HG03469 (cell line): Measurements from ENCODE around the gene GID8.

Experiments used
- ATAC-seq: cut with Tn5 transposase; IDR thresholded peaks from one replicate; pipeline ENCODE4 v1.9.1; 2021; ENCODE audit warnings: mild to moderate bottlenecking, moderate library complexity, moderate number of reproducible peaks; ENCODE audit not compliant: unreplicated experiment

The GID8 gene

DNA sequence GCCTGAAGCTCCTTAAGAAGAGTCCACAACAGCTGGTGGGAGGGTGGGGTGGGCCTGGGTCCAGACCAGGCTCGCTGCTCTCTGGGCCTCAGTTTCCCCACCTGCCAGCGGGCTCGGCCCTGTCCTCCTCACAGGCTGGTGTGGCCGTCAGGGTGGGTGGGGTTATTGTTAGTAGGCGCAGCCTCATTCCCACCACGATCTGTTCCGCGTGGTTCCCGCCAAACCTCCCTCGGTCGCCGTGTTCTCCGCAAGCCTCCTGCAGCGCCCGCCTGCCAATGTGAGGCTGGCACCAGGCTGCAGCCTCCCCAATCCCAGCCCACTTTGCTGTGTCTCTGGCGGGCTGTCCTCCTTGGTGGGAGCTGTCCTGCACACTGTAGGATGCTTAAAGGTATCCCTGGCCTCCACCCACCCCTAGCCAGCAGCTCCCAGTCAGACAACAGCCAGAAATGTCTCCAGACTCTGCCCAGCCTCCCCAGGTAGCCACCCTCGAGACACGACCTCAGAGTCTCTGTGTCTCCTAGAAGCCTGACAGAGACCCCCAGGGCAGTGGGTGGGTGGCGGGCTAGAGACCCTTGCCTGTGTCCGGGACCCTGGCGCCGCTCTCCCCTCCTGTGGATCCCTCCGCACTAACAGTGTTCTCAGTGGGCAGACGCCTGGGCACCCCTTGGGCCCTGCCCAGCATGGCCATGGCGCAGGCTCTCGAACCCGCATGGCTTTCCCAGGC lies 29.8 kb downstream of the GID8 start:
- ATAC-seq = no peak

DNA sequence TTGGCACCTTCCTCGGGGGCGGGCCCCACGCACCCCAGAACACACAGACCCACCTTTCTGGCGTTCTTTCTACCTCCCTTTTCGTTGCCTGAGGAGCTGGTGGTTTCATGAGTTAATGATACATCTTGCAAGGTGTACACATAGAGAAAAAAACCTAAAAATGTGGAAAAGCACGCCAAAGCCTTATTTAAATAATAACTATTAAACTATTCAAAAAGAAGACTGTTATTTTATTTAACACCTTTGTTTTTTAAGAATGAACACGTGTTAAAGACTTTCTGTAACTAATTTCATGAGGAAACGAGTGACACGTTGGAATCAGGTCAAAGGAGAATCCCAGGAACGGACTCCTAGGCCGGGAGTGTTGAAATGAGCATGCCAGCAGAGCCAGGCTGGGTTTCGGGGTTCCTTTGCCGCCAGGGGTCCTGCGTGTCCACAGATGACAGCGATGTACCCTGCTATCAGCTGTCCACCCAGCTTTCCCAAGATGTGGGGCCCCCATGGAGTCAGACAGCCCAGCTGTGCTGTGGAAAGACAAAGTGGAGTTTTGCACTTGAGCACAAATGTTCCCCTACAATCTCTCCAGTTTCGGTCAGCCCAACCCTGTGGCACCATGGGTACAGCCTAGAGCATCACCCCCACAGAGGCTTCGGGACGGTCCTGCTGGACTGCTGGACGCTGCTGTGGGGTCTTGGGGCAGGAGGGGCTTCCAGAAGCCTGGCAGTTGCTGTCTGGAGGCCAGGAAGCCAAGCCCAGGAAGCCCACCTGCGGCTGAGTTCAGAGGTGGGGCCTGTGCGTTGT lies 30.6 kb downstream of the GID8 start:
- no peak for ATAC-seq

DNA sequence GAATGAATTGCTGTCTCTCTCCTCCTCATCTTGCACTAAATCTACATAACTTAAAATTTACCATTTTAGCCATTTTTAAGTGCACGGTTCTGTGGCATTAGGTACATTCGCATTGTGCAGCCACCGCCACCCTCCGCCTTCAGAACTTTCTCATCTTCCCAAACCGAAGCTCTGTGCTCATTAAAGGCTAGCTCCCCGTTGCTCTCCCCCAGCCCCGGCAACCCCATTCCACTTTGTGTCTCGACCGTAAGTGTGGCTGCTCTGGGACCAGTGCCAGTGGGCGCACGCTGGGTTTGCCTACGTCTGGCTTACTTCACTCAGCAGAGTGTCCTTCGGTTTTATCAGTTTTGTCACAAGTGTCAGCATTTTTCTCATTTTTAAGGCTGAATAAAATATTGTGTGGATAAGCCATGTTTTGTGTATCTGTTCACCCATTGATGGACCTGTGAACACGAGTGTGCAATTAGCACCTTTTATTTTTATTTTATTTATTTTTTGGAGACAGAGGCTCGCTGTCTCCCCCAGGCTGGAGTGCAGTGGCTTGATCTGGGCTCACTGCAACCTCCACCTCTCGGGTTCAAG lies 31.3 kb downstream of the GID8 start:
- no peak for ATAC-seq

DNA sequence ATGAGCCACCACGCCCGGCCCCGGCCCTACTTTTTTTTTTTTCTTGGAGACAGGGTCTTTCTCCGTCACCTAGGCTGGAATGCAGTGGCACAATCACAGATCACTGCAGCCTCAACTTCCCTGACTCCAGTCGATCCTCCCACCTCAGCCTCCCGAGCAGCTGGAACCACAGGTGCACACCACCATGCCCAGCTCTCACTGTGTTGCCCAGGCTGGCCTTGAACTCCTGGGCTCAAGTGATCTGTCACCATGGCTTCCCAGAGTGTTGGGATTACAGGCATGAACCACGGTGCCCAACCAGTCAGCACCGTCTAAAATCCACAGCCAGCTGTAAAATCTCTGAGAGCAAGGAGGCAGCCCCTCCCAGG lies 32.0 kb downstream of the GID8 start:
- no peak for ATAC-seq

DNA sequence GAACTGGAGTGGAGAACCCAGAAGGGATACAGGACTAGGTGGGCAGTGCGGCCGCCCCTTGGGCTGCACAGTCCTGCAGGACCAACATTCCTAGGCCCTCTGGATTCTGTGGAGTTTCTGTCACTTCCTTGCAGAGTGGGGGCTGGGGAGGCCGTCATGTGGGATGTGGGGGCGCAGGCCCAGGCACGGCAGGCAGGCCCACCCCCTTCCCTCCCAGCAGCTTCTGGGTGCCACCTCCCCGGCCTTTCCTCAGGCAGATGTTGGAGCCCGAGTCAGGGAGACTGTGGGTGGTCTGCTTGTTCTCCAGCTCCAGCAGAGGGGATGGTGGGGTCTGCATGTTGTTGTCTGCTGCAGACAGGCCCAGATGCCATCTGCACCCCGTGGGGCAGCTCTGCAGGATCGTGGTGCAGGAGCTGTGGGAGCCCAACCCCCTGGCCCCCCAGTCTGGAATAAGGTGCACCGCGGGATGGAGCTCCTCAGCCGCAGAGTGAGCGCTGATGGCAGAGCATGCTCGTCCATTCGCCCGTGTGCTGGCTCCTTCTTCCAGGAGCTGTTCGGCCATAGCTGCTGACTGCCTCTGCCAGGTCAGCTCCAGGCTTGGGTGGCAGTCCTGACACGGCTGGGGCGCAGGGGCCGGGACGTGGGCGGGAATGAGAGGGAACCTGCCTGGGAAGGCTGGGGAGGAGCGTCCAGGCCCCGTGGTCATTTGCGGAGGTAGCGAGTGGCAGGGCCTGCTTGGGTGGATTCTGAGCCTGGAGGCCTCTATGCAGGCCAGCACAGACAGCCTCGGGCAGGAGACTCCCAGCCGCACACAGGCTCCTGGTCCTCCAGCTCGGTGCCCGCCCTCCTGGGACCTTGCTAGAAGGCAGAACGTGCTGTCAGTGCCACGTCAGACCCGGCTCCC lies 32.6 kb downstream of the GID8 start:
- ATAC-seq = no peak

DNA sequence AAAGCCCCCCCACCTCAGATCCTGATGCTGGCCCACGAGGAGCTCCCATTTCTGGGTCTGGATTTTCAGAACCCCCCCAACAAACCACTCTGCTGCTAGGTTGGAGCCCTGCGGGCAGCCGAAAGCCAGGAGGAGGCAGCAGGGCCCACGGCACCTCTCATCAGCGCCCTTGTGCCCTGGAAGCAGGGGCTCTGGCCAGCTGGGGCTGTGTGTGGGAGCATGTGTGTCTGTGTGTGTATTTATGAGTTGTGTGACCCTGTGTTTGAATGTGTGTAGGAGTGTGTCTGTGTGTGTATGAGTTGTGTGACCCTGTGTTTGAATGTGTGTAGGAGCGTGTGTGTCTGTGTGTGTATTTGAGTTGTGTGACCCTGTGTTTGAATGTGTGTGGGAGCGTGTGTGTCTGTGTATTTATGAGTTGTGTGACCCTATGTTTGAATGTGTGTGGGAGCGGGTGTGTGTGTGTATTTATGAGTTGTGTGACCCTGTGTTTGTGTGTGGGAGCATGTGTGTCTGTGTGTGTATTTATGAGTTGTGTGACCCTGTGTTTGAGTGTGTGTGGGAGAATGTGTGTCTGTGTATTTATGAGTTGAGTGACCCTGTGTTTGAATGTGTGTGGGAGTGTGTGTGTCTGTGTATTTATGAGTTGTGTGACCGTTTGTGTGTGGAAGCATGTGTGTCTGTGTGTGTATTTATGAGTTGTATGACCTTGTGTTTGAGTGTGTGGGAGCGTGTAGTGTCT lies 33.4 kb downstream of the GID8 start:
- ATAC-seq = no peak

DNA sequence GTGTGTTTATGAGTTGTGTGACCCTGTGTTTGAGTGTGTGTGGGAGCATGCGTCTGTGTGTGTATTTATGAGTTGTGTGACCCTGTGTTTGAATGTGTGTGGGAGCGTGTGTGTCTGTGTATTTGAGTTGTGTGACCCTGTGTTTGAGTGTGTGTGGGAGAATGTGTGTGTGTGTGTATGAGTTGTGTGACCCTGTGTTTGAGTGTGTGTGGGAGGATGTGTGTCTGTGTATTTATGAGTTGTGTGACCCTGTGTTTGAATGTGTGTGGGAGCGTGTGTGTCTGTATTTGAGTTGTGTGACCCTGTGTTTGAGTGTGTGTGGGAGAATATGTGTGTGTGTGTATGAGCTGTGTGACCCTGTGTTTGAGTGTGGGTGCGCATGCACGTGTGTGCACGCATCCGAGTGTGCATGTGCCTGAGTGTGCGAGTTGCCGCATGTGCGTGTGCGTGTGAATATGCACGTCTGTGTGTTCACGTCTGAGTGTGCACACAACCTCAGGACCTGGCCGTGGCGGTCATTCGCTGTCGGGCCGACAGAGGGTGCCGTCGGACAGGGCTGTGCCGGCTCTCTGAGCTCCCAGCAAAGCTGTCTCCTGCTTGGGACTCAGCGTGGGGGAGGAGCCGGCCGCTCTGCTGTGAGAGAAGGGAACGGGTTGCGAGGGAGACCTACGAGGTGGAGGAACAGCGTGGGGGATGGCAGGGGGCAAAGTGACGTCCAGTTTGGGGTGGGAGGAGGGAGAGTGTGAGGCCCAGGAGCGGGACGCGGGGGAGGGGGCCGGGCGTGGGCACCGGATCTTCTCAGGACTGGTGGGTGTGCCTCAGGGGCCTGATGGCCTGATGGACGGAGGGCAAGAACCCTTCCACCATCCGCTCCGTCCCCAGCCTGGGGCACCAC lies 34.2 kb downstream of the GID8 start:
- ATAC-seq = no peak

DNA sequence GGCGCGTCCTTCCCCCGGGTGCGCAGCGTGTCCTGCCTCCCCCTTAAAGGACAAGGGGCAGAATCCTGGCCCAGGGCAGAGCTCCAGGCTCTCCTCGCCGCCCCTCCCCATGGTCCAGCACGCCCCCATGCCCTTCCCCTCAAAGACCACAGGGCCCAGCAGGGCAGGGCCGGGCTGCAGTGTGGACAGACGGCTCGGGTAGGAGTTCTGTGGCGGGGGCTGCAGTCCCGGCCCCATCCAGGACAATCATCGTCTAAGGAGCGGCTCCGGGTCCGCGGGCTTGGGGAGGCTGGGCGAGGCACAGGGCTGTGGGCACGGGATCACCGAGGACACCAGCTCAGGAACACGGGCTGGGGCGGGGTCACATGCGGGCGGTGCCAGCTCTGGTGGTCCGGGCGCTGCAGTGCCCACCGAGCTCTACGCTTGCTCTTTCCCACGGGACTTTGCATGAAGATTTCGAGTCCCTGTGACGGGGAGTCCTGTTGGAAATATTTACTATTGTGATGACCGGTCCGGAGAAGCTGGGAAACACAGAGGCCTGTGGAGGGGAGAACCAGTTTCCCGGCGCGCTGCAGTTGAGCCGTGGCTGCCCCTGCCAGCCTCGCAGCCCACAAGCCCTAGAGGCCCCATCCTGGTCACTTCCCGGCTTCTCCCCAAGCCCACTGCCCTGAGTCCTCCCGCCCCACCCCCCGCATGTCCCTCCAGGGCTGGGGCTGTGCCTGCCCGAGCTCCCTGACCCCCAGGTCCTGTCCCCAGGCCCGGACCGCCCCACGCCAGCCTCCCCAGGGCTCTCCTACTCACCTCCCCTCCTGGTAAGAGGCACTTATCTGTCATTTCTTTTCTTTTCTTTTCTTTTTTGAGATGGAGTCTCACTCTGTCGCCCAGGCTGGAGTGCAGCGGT lies 35.1 kb downstream of the GID8 start:
- no peak for ATAC-seq

DNA sequence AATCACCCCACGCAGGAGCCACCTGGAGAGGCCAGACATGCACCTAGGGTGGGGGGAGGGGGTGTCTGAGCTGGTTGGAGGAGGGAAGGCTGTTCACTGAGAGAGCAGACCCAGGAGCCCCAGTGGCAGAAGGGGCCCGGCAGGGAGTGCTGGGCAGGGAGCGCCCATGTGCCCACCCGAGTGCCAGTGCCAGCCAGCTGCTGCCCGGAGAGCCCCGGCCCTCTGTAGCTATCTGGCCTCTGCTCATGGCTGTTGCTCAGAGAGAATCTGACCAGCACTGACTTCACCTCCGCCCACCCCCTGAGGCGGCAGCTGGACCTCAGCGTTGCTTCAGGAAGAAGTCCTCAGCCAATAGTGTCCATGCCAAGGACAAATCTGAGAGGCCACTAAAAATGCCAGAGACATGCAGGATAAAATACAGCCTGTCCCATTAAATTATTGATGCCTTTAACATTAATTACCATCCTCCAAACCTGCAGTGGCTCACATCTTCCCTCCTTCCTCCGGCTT lies 37.4 kb downstream of the GID8 start:
- no peak for ATAC-seq

DNA sequence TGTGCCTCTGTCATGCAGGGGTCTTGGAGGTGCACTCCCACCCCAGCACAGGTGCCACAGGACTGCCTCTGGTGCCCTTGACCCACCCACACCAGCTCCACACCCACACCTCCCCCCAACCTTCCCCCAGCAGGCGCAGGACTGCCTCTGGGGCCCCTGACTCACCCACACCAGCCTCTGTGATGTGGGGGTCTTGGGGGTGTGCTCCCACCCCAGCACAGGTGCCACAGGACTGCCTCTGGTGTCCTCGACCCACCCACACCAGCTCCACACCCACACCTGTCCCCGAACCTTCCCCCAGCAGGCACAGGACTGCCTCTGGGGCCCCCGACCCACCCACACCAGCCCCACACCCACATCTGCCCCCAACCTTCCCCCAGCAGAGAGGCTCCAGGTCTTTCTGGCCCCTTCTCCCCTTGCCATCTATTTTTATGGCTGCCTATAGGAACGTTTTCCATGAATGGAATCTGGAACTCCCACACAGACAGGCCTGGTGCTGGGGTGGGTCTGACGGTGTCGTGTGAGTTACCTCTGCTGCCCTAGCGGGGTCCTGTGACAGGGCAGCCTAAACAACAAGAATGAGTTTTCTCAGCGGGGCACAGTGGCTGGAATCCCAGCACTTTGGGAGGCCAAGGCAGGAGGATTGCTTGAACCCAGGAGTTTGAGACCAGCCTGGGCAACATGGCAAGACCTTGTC lies 38.0 kb downstream of the GID8 start:
- ATAC-seq = no peak

DNA sequence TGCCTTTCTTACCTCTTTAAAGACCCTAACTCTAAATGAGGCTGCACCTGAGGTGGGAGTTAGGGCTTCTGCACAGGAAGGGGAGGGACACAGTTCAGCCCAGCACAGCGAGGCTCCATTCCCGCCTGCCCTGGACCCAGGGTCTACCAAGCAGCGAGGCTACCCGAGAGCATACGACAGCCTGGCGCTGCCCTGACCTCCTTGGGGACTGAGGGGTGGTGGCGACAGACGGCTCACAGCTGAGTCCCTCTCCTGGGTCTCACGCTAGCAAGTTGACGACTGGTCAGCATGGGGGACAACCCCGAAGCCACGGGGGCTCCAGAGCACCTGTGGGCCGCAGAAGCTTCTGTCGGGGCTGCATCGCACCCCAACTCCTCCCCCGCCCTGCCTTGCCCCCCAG lies 38.9 kb downstream of the GID8 start:
- no peak for ATAC-seq

DNA sequence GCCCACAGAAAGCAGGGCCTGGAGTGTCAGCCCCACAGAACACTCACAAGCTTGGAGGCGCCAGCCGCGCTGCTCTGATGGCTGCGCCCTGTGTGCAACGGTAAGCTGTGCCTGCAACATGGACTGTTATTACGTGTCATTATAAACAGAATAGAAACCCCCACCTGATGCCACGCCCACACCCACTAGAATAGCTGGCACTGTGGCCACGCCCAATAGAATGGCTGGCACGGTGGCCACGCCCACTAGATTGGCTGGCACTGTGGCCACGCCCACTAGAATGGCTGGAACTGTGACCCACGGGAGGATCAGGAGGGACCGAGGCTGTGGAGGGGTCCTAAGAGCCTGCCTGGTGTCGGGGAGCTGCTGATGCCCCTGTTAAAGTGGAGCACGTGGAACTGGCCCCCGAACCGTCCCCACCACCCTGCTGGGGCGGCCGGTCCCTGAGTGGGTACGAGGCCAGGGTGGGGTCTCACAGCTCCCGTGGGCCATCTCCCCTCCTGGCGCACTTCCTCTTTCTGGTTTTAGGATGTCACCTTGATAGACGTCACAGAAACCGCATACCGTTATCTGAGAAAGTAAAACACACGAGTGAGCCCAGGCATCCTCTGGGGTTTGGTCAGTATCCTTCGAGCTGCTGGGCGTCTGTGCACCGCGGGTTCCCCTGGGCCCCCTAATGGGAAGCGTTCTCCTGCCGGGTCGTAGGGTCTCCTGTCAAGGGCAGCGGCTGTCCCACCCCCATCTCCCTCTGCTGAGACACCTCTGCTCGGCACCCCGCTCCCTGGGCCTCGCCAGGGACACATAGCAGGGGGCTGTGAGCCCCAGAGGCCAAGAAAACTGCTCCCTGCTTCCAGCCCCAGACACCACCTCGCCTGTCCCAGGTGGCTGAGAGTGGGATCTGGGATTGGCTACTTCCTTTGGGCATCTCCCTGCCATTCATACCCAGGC lies 39.9 kb downstream of the GID8 start:
- ATAC-seq = peak; percentile 57

DNA sequence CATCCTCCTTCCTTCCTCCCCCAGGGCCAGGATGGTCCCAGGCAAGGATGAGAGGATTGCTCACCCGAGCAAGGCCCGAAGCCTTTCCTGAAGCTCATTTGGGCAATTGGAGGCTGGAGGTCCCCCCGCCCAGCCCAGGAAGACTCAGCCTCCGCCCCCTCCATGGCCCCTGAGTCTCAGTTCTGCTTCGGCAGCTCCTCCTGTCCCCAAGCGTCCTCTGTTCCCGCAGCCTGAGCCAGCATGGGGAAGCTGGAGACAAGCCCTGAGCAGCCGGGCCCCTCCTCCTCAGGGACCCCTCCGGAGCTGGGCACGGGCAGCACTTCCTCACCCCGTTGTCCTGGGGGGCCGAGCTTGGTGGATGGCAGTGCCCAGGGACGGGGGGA lies 40.6 kb downstream of the GID8 start:
- no peak for ATAC-seq

DNA sequence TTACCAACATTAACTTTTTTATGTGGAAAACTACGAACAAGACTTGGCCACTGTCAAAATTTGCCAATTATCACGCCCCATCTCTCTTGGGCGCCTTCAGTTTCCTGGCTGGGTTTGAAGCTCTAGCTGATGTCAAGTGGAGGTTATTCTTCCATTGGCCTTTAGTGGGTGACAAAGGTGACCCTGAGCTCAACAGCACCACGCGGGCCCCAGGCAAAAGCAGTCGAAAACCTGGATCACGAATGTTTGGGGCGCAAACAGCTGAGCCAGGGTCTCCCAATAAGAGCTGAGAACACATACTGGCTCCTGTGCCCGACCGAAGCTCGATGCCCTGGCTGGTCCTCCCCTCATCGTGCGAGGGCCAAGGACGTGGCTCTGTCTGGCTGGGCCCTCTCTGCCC lies 41.4 kb downstream of the GID8 start:
- no peak for ATAC-seq

DNA sequence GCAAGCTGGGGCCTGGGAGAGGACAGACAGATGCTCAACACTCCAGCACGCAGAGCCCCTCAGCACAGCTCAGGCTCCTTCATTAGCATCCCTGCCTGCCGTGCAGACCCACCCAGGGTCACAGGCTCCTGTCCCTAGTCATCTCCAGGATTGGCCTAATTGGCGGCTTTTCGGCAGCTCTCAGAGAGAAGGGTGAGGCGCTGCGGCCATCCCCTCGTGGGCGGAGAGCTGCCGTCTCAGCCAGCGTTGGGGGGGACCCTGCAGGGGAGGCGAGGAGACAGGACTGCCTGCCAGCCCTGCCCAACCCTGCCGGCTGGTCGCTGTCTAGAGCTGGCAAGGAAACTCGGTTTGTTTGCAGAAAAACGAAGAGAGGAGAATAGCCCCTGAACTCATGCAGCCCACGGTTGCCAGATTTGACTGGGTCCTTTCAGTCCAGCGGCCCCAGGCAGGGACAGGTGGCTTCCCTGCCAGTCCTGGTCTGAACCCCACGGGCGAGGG lies 42.0 kb downstream of the GID8 start:
- ATAC-seq = no peak

DNA sequence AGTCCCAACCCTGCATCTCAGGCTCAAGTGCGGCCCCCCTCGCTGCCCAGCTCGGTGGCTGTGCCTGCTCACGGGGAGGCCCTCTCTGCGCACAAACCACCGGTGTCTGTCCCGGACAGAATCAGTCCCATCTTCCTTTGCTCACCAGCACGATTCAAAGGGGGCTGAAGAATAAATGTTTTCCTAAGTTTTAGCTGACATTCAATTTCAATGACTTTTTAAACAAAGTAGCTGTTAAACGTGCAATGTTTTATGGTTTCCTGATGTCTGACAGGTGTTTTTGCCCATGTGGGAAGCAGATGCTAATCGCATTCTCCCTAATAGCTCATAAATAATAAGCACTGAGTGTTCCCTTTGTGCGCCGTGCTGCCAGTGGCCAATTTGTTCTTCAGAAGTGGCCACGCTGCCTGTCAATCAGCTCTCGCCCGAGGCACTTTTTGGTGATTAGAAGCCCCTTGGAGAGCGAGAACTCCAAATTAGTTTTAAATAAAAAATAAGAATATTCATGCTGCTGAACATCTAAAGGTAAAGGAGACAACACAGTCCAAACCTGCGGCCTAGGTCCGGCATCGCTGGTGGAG lies 42.5 kb downstream of the GID8 start:
- ATAC-seq = no peak
